Transverse colon (tissue), 4 donors: ENCODE results near the gene PRAF2.

Source experiments
- POLR2A ChIP-seq: fragments of 450-650 bp; IDR thresholded peaks from one replicate; pipeline ENCODE4 v1.6.1; 2016; ENCODE audit warnings: antibody characterized with exemption, mild to moderate bottlenecking, moderate library complexity
- POLR2AphosphoS5 ChIP-seq, 3 donors: sonication (generic); formaldehyde crosslinking; IDR thresholded peaks; one replicate each; pipeline ENCODE4 v1.6.1; 2016; ENCODE audit warnings: antibody characterized with exemption in 3 of 3
- TF ChIP-seq, protein P1 (sequence below), 5 experiments: fragments of 200-600 bp in 3 of 5; fragments of 450-650 bp in 2 of 5; sonication (generic) in 3 of 5; IDR thresholded peaks; 1 replicate in 2 of 5; 2 replicates in 3 of 5; pipeline ENCODE4 v1.5.1; 2016 to 2017; ENCODE audit warnings: antibody characterized with exemption in 5 of 5, inconsistent platforms in 3 of 5, mild to moderate bottlenecking in 2 of 5, moderate library complexity in 1 of 5

DNA sequence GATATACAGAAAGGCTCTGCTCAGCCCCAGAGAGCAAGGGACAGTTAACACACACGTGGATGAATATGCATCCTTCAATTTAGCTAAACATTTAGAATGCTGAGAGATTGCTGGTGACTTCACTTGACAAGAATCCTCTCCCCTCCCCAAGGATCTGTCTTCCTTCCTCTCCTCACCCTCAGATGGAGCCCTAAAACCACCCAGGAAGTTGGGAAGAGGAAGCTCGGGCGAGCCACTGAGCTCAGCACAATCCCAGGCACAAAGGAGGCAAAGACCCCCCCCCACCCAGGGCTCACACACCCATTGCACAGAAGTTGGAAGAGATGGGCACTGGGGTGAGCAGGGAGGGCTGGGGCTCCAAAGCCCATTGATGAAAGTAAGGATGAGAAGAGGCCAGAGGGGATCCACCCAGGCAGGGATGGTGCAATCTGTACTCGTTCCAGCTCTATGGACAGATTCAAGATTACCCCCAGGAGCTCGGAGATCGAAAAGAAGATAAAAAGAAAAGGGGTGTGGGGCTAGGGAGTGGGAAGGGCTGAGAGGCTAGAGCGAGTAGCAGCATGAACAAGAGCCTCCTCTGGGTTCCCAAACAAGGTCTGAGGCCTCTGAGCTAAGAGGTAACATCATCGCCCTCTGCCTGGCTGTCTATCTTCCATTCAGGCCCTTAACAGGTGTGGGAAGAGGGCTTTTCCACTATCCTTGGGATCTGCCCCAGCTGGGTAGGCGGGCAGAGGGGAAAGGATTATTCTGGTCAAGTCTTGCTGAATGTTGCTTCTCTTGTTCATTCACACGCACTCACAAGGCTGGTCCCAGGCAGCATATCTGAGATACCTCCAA is 31.8 kb downstream of the PRAF2 start:
- TF ChIP-seq POLR2AphosphoS5 (IDR thresholded peaks at IDR 0.05) (no peak), POLR2A (no peak)
- TF ChIP-seq, protein P1, sequence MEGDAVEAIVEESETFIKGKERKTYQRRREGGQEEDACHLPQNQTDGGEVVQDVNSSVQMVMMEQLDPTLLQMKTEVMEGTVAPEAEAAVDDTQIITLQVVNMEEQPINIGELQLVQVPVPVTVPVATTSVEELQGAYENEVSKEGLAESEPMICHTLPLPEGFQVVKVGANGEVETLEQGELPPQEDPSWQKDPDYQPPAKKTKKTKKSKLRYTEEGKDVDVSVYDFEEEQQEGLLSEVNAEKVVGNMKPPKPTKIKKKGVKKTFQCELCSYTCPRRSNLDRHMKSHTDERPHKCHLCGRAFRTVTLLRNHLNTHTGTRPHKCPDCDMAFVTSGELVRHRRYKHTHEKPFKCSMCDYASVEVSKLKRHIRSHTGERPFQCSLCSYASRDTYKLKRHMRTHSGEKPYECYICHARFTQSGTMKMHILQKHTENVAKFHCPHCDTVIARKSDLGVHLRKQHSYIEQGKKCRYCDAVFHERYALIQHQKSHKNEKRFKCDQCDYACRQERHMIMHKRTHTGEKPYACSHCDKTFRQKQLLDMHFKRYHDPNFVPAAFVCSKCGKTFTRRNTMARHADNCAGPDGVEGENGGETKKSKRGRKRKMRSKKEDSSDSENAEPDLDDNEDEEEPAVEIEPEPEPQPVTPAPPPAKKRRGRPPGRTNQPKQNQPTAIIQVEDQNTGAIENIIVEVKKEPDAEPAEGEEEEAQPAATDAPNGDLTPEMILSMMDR (IDR thresholded peaks at IDR 0.05): no peak
